Endothelial cell of umbilical vein (primary cell): ENCODE measurements around the gene POU6F1. TPM values are rescaled to one million over a fixed set of nuclear protein-coding genes. Genes with fewer than 3 reads are reported as not detected.

Source experiments
- BruUV-seq: library from RNA; stranded (reverse); fragments of 400-500 nt; replicated peaks from 2 replicates; lab custom pipeline; 2021; lab: Mats Ljungman, UMichigan
- CTCF ChIA-PET: fragments of 300-600, 350-600 bp; sonication (Branson Sonifier 250); formaldehyde crosslinking; loops from one replicate; lab custom pipeline; 2021; ENCODE audit warnings: antibody characterized with exemption, inconsistent platforms; lab: Charles Lee
- POLR2A ChIA-PET: fragments of 300-600, 350-600 bp; sonication (Branson Sonifier 250); formaldehyde crosslinking; loops from one replicate; lab custom pipeline; 2021; ENCODE audit warnings: antibody characterized with exemption, inconsistent platforms; lab: Charles Lee
- DNase-seq: peaks from one replicate; pipeline ENCODE4 v3.0.0-alpha.2; 2011; ENCODE audit warnings: low read depth, low spot score
- FAIRE-seq: peaks from 2 replicates; lab custom pipeline; 2011; peaks lifted over from hg19 to GRCh38; lab: Jason Lieb, UNC
- H2AFZ ChIP-seq: 2 replicates; pipeline ENCODE4 v1.6.0; 2012; ENCODE audit warnings: low read depth, low read length, control low read depth, inconsistent platforms
- H3K27ac ChIP-seq: 2 replicates; pipeline ENCODE4 v1.5.1; 2011; ENCODE audit warnings: low read depth, mild to moderate bottlenecking, control low read depth, low read length, moderate library complexity; ENCODE audit not compliant: insufficient read depth
- H3K27me3 ChIP-seq, 2 experiments: 2 replicates each; pipeline versions ENCODE4 v1.6.0 to v1.6.1; 2011; ENCODE audit warnings: low read length in 2 of 2, mixed read lengths in 1 of 2; ENCODE audit not compliant: control insufficient read depth in 2 of 2, insufficient read depth in 2 of 2
- H3K36me3 ChIP-seq, 2 experiments: 2 replicates in 1 of 2; 3 replicates in 1 of 2; pipeline ENCODE4 v1.5.1; 2011; ENCODE audit warnings: low read length in 2 of 2, mild to moderate bottlenecking in 1 of 2, moderate library complexity in 1 of 2; ENCODE audit not compliant: control insufficient read depth in 2 of 2, insufficient read depth in 2 of 2; ENCODE audit errors: extremely low read depth in 1 of 2
- H3K4me1 ChIP-seq: 3 replicates; pipeline ENCODE4 v1.5.1; 2011; ENCODE audit warnings: mild to moderate bottlenecking, low read length; ENCODE audit not compliant: control insufficient read depth, insufficient read depth; ENCODE audit errors: extremely low read depth
- H3K4me2 ChIP-seq: 2 replicates; pipeline ENCODE4 v1.6.1; 2011; ENCODE audit warnings: low read length, control low read depth, mixed read lengths; ENCODE audit not compliant: insufficient read depth
- H3K4me3 ChIP-seq, 3 experiments: fragments of 200-600 bp in 1 of 3; sonication (generic), shearing (Covaris generic) in 1 of 3; replicated peaks in 1 of 3; 2 replicates each; pipeline ENCODE4 v1.5.1; 2011 to 2016; ENCODE audit warnings: control low read depth in 3 of 3, low read length in 3 of 3, mild to moderate bottlenecking in 2 of 3, inconsistent platforms in 1 of 3, low read depth in 1 of 3, moderate library complexity in 1 of 3; ENCODE audit not compliant: insufficient read depth in 1 of 3
- H3K79me2 ChIP-seq: 2 replicates; pipeline ENCODE4 v1.6.0; 2012; ENCODE audit warnings: low read length, inconsistent platforms; ENCODE audit not compliant: control insufficient read depth, insufficient read depth
- H3K9ac ChIP-seq: replicated peaks from 2 replicates; pipeline ENCODE3; 2011; ENCODE audit warnings: low read length, control low read depth; ENCODE audit not compliant: insufficient read depth; ENCODE audit errors: extremely low read depth
- H3K9me1 ChIP-seq: replicated peaks from 3 replicates; pipeline ENCODE4 v1.6.0; 2011; ENCODE audit warnings: mild to moderate bottlenecking, low read length; ENCODE audit not compliant: control insufficient read depth, insufficient read depth; ENCODE audit errors: extremely low read depth
- H3K9me3 ChIP-seq: replicated peaks from 2 replicates; pipeline ENCODE4 v1.5.1; 2012; ENCODE audit warnings: low read length, inconsistent platforms; ENCODE audit not compliant: control insufficient read depth, insufficient read depth
- H4K20me1 ChIP-seq: replicated peaks from 2 replicates; pipeline ENCODE3; 2011; ENCODE audit warnings: mild to moderate bottlenecking, low read length; ENCODE audit not compliant: control insufficient read depth, insufficient read depth; ENCODE audit errors: extremely low read depth
- CTCF ChIP-seq, 2 donors: IDR thresholded peaks; 1 replicate in 1 of 2; 2 replicates in 1 of 2; pipeline ENCODE4 v1.5.1; 2011; ENCODE audit warnings: low read length in 2 of 2, mild to moderate bottlenecking in 2 of 2, moderate library complexity in 2 of 2, control low read depth in 1 of 2, inconsistent platforms in 1 of 2, low read depth in 1 of 2; ENCODE audit not compliant: insufficient read depth in 1 of 2; ENCODE audit errors: extremely low read depth in 1 of 2
- EZH2 ChIP-seq: IDR thresholded peaks from 2 replicates; pipeline ENCODE4 v1.6.1; 2012; ENCODE audit warnings: borderline replicate concordance, low read depth, mild to moderate bottlenecking, moderate library complexity, low read length, inconsistent platforms; ENCODE audit not compliant: severe bottlenecking
- FOS ChIP-seq: IDR thresholded peaks from 2 replicates; pipeline ENCODE4 v1.6.1; 2011; ENCODE audit warnings: mild to moderate bottlenecking, low read length, moderate library complexity, borderline replicate concordance; ENCODE audit not compliant: insufficient read depth
- GATA2 ChIP-seq: IDR thresholded peaks from 2 replicates; pipeline ENCODE4 v1.7.0; 2011; ENCODE audit warnings: low read depth, mild to moderate bottlenecking, moderate library complexity, mixed read lengths, low read length; ENCODE audit not compliant: insufficient read length, insufficient read depth
- JUN ChIP-seq: IDR thresholded peaks from 2 replicates; pipeline ENCODE4 v1.6.1; 2011; ENCODE audit warnings: borderline replicate concordance, low read depth; ENCODE audit not compliant: insufficient read length, insufficient read depth
- MYC ChIP-seq: IDR thresholded peaks from one replicate; pipeline ENCODE4 v1.6.1; 2011; ENCODE audit warnings: mild to moderate bottlenecking, low read depth, low read length
- POLR2A ChIP-seq: IDR thresholded peaks from 2 replicates; pipeline ENCODE4 v1.6.1; 2012; ENCODE audit warnings: low read depth, mild to moderate bottlenecking, control low read depth, low read length
- POLR2AphosphoS5 ChIP-seq: IDR thresholded peaks from 2 replicates; pipeline ENCODE4 v1.6.1; 2012; ENCODE audit warnings: low read depth, mild to moderate bottlenecking, control low read depth, low read length, moderate library complexity; ENCODE audit not compliant: insufficient read depth
- dilution Hi-C: fragments of 300-500 bp; cut with MboI; formaldehyde crosslinking; loops from one replicate; pipeline ENCODE4 v1.15.0; 2019; ENCODE audit warnings: low sequenced_read_pairs; ENCODE audit not compliant: extremely low pct_ligation_motif_present
- intact Hi-C: fragments of 100-400 bp; cut with micrococcal nuclease; formaldehyde crosslinking; loops from one replicate; pipeline ENCODE4 v1.10.0; 2022
- polyA plus RNA-seq, 4 experiments: library from polyadenylated mRNA; depleted of rRNA in 3 of 4; stranded (reverse) in 3 of 4; unstranded in 1 of 4; fragments of >200 nt; gene quantifications; 2 replicates each; pipeline versions ENCODE4 v1.2.1 to v1.2.3, GENCODE V29; 2011 to 2012; ENCODE audit warnings: missing spikeins in 1 of 4
- total RNA-seq: library from RNA; stranded (reverse); gene quantifications from 2 replicates; pipeline ENCODE4 v1.2.3, GENCODE V29; 2021
- TF ChIP-seq, protein P1 (sequence below): IDR thresholded peaks from 2 replicates; pipeline ENCODE4 v1.6.1; 2011; ENCODE audit not compliant: insufficient read depth, insufficient read length

POU6F1 gene
- total and polyA plus RNA-seq, 2 donors (not counting 3 experiments of a cell fraction or from before 2014, with no cell fraction given), result 5.4 to 14.4 TPM

DNA sequence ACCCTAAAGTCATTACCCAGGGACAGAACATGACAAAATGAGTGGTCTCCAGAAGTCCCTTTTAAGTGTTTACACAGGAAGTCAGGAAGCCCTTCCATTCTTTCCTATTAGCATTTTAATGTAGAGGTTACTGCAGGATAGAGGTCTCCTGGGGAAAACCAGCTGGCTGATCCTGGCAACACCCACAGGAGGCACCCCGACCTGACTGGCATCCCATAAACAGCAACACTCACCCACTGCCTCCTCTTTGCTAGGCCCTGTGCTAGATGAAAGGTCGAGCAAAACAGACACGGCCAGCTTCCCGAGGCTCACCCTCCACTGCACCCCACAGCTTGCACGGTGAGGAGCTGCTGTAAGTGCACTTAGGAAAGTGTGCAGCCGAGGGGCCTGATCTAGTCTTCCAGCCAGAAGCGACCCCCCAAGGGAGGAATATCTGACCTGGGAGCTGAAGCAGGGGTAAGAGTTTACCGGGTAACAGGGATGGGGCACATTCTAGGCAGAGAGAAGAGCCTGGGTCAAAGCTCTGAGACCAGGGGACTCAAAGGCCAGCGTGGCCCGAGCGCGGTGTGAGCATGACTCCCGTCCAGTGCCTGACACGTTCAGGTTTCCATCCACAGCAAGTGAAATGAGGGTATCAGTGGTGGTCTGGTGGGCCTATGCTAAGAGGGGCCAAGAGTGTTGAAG lies 29.8 kb upstream of the POU6F1 start:
- no peaks in the 10 kb centered on the region for H3K79me2 ChIP-seq
- no peak overlapping the region for H2AFZ ChIP-seq
- TF ChIP-seq EZH2 (no peak), GATA2 (no peak), FOS (no peak), JUN (no peak), MYC (no peak), CTCF (IDR thresholded peaks at IDR 0.05; ENCODE audit: extremely low read depth in 1 of 2, insufficient read depth in 1 of 2, low read depth in 1 of 2, low read length in 2 of 2) (no peak), POLR2A (no peak), POLR2AphosphoS5 (no peak)
- TF ChIP-seq, protein P1, sequence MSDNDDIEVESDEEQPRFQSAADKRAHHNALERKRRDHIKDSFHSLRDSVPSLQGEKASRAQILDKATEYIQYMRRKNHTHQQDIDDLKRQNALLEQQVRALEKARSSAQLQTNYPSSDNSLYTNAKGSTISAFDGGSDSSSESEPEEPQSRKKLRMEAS, result no peak
- intact Hi-C loops, result loop anchor here (2.0 kb wide), 1 partner anchor 15 kb away; no protein-coding TSS in a partner anchor
- no peaks in the 10 kb centered on the region for H3K9me3 ChIP-seq
- H3K27me3 ChIP-seq, result no peaks in the 10 kb centered on the region
- H3K4me3 ChIP-seq, result no peak overlapping the region
- H3K36me3 ChIP-seq, result peaks cover 5 to 10% of the 10 kb centered on the region in 2 experiments
- H3K9ac ChIP-seq, result no peak overlapping the region
- FAIRE-seq (no peak), DNase-seq (no peak)
- H3K9me1 ChIP-seq, result no peaks in the 10 kb centered on the region
- peaks cover 22% of the 10 kb centered on the region for H3K4me1 ChIP-seq
- dilution Hi-C loops, result no loop called here
- no peak overlapping the region for H3K4me2 ChIP-seq
- no peaks in the 10 kb centered on the region for H4K20me1 ChIP-seq
- no TSS peak for BruUV-seq
- no peak overlapping the region for H3K27ac ChIP-seq
- ChIA-PET POLR2A (no interaction called here), CTCF (interaction anchor here (1.1 to 1.2 kb wide), 2 partner anchors 13 to 222 kb away, joined by 3 read pairs; partner anchors contain the start of gene SLC11A2)
